Activated T-helper 1 cell treated with anti-CD3 and anti-CD28 coated beads, Interleukin-12 subunit alpha, Interleukin-12 subunit beta, Interleukin-2, Interleukin-4 antibody, amounts not matched to agents 30 ng/mL and 10 ng/mL and 1 ng/mL, durations not matched to agents 14 hours and 24 hours and 36 hours (primary cell): ENCODE results near the gene BRD1. TPM values are rescaled to one million over a fixed set of nuclear protein-coding genes. Genes with fewer than 3 reads are reported as not detected.
"Not testable (repeated sequence)": the region's sequence is repeated elsewhere in the genome, so short reads cannot be mapped to it uniquely, and the experiment has no call there.

Experiments
- DNase-seq: peaks from one replicate; pipeline ENCODE4 v3.0.0; 2021; ENCODE audit warnings: low spot score
- H3K27ac Mint-ChIP-seq: one replicate; pipeline ENCODE4 v1.8.0; 2021; ENCODE audit warnings: mild to moderate bottlenecking, mixed read lengths
- H3K27me3 Mint-ChIP-seq: one replicate; pipeline ENCODE4 v1.8.0; 2022; ENCODE audit warnings: mild to moderate bottlenecking, moderate library complexity, mixed read lengths; ENCODE audit not compliant: insufficient read depth
- H3K36me3 Mint-ChIP-seq: one replicate; pipeline ENCODE4 v1.8.0; 2021; ENCODE audit warnings: low read depth, mixed read lengths
- H3K4me1 Mint-ChIP-seq: one replicate; pipeline ENCODE4 v1.8.0; 2021; ENCODE audit warnings: low read depth, mixed read lengths
- H3K4me3 Mint-ChIP-seq: one replicate; pipeline ENCODE4 v1.8.0; 2021; ENCODE audit warnings: mild to moderate bottlenecking, moderate library complexity, mixed read lengths
- H3K9me3 Mint-ChIP-seq: one replicate; pipeline ENCODE4 v1.8.0; 2021; ENCODE audit warnings: mixed read lengths
- intact Hi-C: fragments of 100-400 bp; cut with micrococcal nuclease; formaldehyde crosslinking; loops from one replicate; pipeline ENCODE4 v1.15.1; 2024
- total RNA-seq: library from RNA; stranded (reverse); gene quantifications from 2 replicates; pipeline ENCODE4 v1.2.3, GENCODE V29; 2022

BRD1 gene
- total RNA-seq, 1 donor from 2014 or later: 45.5 TPM

DNA sequence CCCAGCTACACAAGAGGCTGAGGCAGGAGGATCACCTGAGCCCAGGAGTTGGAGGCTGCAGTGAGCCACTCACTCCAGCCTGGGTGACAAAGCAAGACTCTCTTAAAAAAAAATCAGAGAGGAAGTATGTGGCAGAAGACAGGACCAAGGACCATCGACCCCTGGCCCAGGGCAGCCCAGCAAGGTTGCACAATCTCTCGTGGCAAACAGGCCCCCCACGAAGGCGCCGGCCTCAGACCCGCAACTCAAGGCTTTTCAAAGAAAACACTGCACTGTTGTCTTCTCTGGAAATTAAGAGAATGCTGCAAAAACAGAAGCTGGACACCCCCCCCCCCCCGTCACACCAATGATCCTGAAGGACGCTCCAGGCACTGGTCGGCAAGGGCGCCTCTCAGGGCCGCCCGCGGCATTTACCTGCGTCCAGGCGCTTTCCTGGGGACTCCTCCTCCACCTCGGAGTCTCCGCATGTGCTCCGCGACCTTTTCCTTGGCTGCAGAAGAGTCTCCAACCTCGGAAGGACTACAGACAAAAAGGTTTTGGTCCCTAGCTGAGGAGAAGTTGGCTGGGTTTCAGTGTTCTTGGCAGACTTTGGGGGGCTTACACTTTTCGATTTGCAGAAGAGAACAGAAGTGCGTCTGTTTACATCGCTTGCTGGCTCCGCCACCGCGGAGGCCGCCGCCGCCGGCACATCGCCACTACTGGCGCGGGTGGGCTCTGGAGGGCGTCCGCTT, 40.5 kb downstream of the BRD1 start:
- Mint-ChIP-seq H3K4me1 (peaks cover 39% of the 10 kb centered on the region), H3K27me3 (no peaks in the 10 kb centered on the region), H3K9me3 (no peaks in the 10 kb centered on the region), H3K27ac (no peak overlapping the region), H3K36me3 (peaks cover 32% of the 10 kb centered on the region), H3K4me3 (no peak overlapping the region)
- intact Hi-C loops: no loop called here
- DNase-seq: no peak

DNA sequence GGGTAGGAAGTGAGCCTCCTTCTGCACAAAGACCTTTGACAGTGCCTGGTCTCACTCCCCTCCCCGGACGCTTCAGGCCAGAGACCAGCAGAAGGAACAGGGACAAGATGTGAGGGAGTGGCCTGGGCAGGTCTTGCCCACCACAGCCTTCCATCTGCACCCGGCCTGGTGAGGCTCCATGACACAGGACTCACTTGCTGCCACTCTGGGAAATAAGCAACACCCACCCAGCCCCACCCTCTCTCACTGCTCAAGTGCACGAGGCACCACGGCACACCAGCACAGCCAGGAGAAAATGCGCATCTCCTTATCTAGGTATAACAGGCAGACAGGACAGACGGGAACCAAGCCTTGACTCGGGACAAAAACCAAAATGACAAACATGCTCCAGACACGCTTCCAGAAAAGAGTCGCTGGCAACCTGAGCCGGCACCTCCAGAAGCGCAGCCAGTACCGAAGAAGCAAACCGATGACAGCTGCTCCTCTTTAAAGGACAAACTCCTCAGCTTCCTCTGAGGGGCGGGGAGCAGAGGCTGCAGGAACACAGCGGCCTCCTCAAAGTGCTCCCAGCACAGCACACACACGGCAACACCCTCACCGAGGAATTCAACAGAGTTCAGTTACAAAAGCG, 41.7 kb downstream of the BRD1 start:
- H3K9me3 Mint-ChIP-seq: no peaks in the 10 kb centered on the region
- intact Hi-C loops: no loop called here
- peaks cover 28% of the 10 kb centered on the region for H3K36me3 Mint-ChIP-seq

DNA sequence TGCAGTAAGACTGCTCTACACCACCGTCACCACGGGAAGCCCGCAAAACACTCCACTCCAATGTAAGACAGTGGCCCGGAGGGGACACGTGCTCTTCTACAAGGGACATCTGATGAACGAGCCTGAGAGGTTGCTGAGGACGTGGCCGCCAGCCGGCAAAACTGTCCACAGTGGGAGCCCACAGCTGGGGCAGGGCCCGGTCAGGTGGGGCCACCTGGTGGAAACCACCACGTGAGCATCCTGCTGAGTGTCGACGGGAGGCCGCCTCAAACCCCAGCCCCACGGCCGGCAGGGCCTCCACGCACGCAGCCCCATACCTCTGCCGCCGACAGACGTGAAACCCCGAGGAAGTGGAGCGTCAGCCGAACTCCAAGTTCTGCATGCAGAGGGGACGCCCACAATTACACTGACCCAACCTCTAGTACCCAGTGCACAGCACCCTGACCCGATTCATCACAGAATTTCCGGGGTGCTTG, 42.6 kb downstream of the BRD1 start:
- Mint-ChIP-seq H3K36me3 (peaks cover 26% of the 10 kb centered on the region), H3K4me1 (peaks cover 19% of the 10 kb centered on the region), H3K9me3 (no peaks in the 10 kb centered on the region), H3K27ac (no peak overlapping the region), H3K27me3 (no peaks in the 10 kb centered on the region), H3K4me3 (no peak overlapping the region)
- intact Hi-C loops: no loop called here
- DNase-seq: no peak

More for the DNA sequence above, 41.7 kb downstream of the BRD1 start:
- Mint-ChIP-seq H3K27ac (no peak overlapping the region), H3K4me3 (no peak overlapping the region), H3K27me3 (no peaks in the 10 kb centered on the region), H3K4me1 (peaks cover 28% of the 10 kb centered on the region)
- no peak for DNase-seq

DNA sequence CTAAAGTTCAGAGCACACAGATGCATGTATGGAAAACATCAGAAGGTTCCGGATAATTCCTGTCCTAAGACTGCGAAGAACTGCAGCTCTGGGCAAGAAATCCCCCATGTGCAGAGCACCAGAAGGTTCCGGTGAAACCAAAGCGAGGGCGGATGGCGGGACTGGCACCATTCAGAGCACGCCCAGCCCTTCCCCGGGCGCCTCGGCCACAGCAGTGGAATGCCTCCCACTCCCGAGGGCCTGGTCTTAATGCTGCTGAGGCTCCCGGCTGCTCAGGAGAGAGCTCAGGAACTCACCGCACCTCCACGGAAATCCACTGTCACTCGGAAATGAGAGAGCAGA, 43.1 kb downstream of the BRD1 start:
- no peaks in the 10 kb centered on the region for H3K27me3 Mint-ChIP-seq

DNA sequence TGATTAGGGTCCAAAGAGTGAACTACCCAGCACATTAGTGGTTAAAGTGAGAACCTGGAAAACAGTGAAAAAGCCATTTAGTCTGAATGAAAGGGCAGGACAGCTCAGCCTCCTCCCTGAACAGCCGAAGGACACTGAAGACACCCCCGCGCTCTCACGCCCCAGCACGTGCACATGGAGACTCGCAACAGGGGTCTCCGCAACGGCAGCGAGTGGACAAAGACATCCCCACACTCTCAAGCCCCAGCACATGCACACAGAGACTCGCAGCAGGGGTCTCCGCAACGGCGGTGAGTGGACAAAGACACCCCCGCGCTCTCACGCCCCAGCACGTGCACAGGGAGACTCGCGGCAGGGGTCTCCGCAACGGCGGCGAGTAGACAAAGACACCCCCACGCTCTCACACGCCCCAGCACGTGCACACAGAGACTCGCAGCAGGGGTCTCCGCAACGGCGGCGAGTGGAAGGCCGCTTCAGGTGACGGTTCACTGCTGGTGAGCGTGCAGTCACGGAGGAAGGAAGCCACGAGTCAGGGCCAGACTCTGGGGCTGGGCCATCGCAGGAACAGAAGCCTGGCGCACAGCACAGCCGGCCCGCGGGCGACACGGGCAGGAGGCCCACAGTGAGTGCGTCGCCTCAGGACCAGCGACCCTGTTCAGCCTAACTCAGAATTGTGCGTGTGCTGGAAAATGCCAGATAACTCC, 43.6 kb downstream of the BRD1 start:
- intact Hi-C loops: no loop called here
- H3K9me3 Mint-ChIP-seq: no peaks in the 10 kb centered on the region
- peaks cover 26% of the 10 kb centered on the region for H3K36me3 Mint-ChIP-seq
- no peak overlapping the region for H3K27ac Mint-ChIP-seq
- no peak overlapping the region for H3K4me3 Mint-ChIP-seq
- H3K27me3 Mint-ChIP-seq: no peaks in the 10 kb centered on the region
- DNase-seq: no peak
- peaks cover 9% of the 10 kb centered on the region for H3K4me1 Mint-ChIP-seq

More for the DNA sequence above, 43.1 kb downstream of the BRD1 start:
- peaks cover 26% of the 10 kb centered on the region for H3K36me3 Mint-ChIP-seq
- no peaks in the 10 kb centered on the region for H3K9me3 Mint-ChIP-seq
- no peak overlapping the region for H3K27ac Mint-ChIP-seq
- peaks cover 14% of the 10 kb centered on the region for H3K4me1 Mint-ChIP-seq
- no peak for DNase-seq
- intact Hi-C loops: no loop called here
- no peak overlapping the region for H3K4me3 Mint-ChIP-seq

DNA sequence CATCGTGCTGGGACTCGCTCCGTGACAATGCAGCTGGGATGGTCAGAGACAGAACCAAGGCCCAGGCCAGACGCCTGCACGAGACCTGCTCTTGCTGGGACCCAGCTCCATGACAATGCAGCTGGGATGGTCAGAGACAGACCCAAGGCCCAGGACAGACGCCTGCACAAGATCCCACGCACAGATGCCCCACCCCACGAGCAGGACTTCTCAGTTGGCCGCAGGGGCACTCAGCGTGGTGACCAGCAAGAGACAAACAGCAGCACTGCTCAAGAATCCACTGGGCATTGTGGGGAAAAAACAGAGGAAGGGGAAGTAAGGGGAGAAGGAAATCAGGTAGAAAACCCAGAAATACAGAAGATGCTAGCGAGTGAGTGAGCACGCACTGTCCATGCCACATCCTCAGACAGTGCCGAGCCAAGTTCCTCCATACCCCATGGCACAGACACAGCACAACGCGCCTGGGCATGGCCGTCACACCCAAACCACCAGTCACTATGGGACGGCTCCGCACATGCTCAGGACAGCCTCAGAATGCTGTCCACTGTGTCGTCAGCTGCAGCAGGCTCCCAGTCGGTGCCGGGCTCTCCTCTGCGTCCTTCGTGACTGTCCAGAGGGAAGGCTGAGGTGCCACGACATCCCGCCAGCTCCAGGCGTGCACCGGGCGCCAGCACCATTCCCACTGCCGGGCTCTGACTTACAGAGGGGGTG, 44.5 kb downstream of the BRD1 start:
- H3K9me3 Mint-ChIP-seq: no peaks in the 10 kb centered on the region
- no peak overlapping the region for H3K27ac Mint-ChIP-seq
- intact Hi-C loops: no loop called here
- H3K4me3 Mint-ChIP-seq: no peak overlapping the region
- peaks cover 24% of the 10 kb centered on the region for H3K36me3 Mint-ChIP-seq
- no peaks in the 10 kb centered on the region for H3K27me3 Mint-ChIP-seq
- no peak for DNase-seq
- peaks cover 4% of the 10 kb centered on the region for H3K4me1 Mint-ChIP-seq

DNA sequence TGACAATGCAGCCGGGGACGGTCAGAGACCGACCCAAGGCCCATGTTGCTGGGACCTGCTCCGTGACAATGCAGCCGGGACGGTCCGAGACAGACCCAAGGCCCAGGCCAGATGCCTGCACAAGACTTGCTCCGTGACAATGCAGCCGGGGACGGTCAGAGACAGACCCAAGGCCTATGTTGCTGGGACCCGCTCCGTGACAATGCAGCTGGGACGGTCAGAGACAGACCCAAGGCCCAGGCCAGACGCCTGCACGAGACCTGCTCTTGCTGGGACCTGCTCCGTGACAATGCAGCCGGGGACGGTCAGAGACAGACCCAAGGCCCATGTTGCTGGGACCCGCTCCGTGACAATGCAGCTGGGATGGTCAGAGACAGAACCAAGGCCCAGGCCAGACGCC, 45.8 kb downstream of the BRD1 start:
- intact Hi-C loops, H3K4me1 Mint-ChIP-seq, DNase-seq, H3K27me3 Mint-ChIP-seq, H3K9me3 Mint-ChIP-seq, H3K4me3 Mint-ChIP-seq, H3K27ac Mint-ChIP-seq: not testable (repeated sequence)
- H3K36me3 Mint-ChIP-seq: peaks cover 16% of the 10 kb centered on the region

DNA sequence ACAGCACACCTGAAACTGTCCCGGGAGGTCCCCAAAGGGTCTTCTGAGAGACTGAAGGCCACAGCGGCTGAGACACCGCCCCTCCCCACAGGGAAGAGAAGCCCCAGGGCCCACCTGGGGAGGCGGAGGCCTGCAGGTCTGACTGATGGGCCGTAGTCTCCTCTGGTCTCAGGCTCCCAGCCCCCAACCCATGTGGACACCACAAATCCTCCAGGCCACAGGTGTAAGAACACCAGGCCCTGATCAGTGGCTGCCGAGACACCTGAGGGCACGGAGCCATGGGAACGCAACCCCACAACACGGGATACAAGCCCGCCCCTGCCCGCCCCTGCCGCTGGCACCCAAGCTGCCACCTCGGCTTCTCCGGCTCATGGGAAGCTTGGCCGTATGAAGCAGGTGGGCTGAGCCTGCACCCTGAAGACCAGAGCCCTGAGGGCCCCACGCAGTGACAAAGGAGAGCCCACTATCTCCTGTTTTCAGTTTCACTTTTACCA, 46.3 kb downstream of the BRD1 start:
- Mint-ChIP-seq H3K36me3 (peaks cover 11% of the 10 kb centered on the region), H3K4me3 (no peak overlapping the region), H3K9me3 (no peaks in the 10 kb centered on the region), H3K27ac (no peak overlapping the region), H3K27me3 (no peaks in the 10 kb centered on the region), H3K4me1 (no peaks in the 10 kb centered on the region)
- intact Hi-C loops: no loop called here
- no peak for DNase-seq

DNA sequence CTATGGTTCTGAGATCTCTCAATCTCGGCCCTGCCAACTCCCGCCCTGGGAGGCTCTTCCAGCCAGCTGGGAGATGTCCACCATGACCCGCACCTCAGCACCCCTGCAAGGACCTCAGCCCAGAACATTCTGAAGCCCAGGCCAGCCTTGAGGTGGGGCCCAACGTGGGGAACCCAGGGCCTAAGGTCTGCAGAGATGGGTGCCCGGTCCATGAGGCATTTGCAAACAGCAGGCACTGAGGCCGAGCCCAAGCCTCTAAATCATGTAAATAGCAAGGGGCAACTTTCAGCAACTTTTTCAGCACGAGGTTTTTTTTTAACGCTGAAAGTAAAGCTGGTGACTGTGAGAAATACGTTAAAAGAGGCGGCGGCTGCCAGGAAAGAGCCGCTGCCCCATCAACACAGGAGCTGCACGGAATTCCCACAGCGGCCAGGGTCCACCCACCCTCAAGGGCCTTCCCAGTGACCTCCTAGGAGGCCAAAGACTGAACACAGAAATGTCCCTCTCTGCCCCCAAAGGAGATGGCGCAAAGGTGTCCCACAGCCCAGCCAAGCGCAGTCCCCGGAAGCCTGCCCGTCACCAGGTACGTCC, 46.9 kb downstream of the BRD1 start:
- no peaks in the 10 kb centered on the region for H3K9me3 Mint-ChIP-seq
- H3K27ac Mint-ChIP-seq: no peak overlapping the region
- intact Hi-C loops: no loop called here
- H3K4me1 Mint-ChIP-seq: no peaks in the 10 kb centered on the region
- H3K4me3 Mint-ChIP-seq: no peak overlapping the region
- H3K27me3 Mint-ChIP-seq: no peaks in the 10 kb centered on the region
- H3K36me3 Mint-ChIP-seq: peaks cover 7% of the 10 kb centered on the region
- no peak for DNase-seq

DNA sequence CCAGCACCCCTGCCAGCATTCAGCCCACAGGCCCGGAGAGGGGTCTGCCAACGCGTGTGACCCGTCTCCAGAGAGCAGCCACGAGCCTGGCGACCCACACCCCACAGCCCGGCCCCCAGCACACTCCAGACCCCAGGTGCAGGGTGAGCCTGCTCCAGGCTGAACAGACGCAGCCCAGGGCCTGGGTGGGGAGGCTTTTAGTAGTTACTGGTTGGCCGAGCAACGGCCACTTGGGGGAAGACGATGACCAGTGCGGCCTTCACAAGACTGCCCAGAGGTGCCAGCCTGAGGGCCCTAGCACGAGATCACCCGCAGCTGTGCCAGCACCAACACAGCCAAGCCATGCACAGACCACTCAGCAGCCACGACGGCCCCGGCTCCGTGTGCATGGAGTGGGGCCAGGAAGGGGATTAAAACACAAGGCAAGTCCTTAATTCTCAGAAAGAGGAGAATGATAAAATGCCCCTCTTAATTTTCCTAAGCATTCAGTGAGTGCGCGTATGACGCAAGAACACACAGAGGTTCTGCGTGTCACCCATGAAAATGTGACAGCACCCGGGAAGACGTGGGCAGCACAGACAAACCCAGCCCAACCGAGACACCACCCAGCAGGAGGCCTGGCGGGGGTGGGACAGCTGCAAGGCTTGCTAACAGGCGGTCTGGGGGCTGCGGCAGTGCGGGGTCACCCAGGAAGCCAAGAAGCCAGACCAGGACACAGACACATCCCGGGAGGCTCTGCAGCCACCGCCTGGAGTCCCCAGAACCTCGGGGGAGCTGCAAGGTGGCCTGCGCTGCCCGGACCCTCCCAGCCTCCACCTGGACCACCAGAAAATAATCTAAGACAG, 47.6 kb downstream of the BRD1 start:
- peaks cover 7% of the 10 kb centered on the region for H3K36me3 Mint-ChIP-seq
- intact Hi-C loops: no loop called here
- no peak overlapping the region for H3K27ac Mint-ChIP-seq
- H3K9me3 Mint-ChIP-seq: no peaks in the 10 kb centered on the region
- no peaks in the 10 kb centered on the region for H3K4me1 Mint-ChIP-seq
- H3K4me3 Mint-ChIP-seq: no peak overlapping the region
- no peak for DNase-seq
- no peaks in the 10 kb centered on the region for H3K27me3 Mint-ChIP-seq

DNA sequence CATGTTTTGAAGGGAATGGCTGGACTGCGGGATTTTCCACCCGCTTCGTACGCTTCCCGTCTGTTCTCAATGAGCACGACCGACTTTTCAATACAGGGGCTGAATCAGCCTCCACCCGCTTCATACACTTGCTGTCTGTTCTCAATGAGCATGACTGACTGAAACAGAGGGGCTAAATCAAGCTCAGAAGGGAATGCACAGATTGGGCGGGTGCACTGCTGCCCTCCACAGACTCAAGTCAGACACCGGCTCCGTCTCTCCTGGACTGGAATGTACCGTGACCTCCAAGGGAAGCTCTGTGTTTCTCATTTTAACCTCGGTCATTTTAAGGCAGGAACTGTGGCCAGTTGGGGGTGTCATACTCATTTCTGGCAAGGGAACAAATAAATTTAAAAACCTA, 48.5 kb downstream of the BRD1 start:
- Mint-ChIP-seq H3K36me3 (peaks cover 12% of the 10 kb centered on the region), H3K4me3 (no peak overlapping the region), H3K27ac (no peak overlapping the region), H3K4me1 (no peaks in the 10 kb centered on the region), H3K9me3 (no peaks in the 10 kb centered on the region), H3K27me3 (no peaks in the 10 kb centered on the region)
- intact Hi-C loops: no loop called here
- no peak for DNase-seq
